ENCODE results near the gene GSTP1.

The GSTP1 gene

DNA sequence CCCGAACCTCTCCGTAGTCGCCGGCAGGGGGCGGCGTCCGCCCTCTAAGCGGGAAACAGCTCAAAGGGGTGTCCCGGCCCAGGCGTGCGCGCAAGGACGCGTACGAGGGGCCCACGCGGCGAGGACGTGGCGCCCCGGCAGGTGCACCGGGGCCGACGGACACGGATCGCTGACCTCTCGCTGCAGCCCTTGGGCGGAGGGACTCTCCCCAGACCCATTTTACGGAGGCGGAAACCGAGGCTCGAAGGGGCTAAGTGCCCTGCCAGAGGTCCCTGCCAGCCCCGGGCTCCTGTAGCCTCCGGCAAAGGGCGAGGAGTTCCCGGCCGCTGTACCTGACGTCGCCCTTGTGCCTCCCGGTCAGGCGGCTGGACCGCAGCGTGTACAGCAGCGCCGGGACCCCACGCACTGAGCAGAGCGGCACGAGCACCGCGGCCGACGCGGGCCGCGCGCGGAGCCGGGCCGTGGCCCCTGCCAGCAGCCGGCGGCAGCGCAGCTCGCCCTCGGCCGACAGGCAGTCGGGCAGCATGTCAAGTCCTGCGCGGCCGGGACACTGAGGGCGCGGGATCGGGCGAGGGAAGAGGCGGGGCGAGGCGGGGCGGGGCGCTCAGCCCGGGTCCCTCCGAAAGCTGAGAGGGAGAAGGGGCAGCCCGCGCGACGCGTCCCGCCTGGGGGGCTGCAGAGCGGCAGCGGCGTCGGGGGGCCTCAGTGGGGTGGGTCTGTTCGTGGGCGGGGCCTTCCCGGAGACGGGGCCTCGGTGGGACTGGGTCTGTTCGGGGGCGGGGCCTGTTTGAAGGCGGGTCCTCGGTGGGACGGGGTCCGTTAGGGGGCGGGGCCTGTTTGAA lies 46.0 kb downstream of the GSTP1 start, which contains the start of gene NUDT8:
NUDT8 (minus strand) TSS at position 552 of the 842 bp plus-strand sequence; CDS start at position 526, 26 bp downstream.
- FAIRE-seq (no peak), DNase-seq (ENCODE audit: low spot score) (peak; percentile 48)

DNA sequence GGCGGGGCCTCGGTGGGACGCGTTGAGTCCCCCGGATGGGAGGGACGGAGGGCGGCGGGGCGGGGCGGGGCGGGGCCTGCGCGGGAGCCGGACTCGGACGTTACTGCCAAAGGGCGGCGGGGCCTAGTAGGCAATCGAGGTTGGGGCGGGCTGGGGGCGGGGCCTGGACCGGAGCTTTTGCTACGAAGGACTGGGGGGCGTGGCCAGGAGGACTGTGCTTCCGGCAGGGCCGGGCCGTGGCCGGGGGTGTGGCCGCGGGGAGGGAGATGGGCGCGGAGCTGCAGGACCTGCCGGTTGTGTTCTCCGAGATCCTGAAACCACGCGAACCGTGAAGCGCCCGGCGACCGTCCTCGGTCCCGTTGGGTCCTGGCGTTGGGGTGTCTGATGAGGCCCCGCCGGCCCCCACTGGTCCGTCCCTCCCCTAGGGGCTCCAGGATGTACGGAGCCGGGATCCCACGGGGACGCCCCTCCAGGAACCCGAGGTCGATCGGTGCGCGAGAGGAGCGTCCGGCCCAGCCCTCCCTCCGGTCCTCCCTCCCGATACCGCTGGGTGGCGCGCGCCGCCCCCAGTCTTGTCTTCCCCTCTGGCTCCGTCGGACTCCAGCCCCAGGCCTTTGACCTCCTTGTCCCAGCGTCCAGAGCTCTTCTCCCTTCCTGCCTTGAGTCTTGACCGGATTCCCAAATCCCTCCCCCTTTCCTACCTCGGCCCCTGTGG lies 46.8 kb downstream of the GSTP1 start:
- peak; percentile 92 for DNase-seq (ENCODE audit: low spot score)
- no peak for FAIRE-seq

DNA sequence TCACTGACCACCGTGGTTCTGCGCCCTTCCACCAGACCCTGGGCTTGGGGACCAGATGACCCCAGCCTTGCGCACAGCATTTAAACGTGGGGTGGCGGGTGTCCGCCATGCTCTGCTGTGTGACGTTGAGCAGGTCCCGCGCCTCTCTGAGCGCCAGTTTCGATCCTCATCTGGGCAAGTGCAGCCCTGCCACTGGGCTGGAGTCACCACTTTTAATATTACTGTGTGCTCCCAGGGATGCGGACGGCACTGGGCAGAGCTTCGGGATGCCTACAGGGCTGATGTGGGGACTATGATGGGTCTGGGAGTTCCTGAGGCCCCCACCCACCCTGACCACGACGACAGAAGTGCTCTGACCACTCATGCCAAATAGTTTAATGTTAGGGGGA lies 47.3 kb downstream of the GSTP1 start:
- no peak for DNase-seq (ENCODE audit: low spot score)
- no peak for FAIRE-seq

GRCh38 chr11:67631411-67631810 lies 47.8 kb downstream of the GSTP1 start:
- FAIRE-seq (no peak), DNase-seq (ENCODE audit: low spot score) (no peak)

GRCh38 chr11:67631853-67632174 lies 48.2 kb downstream of the GSTP1 start:
- FAIRE-seq (no peak), DNase-seq (ENCODE audit: low spot score) (no peak)

GRCh38 chr11:67632175-67632981 lies 48.8 kb downstream of the GSTP1 start:
- FAIRE-seq, result no peak
- no peak for DNase-seq (ENCODE audit: low spot score)

DNA sequence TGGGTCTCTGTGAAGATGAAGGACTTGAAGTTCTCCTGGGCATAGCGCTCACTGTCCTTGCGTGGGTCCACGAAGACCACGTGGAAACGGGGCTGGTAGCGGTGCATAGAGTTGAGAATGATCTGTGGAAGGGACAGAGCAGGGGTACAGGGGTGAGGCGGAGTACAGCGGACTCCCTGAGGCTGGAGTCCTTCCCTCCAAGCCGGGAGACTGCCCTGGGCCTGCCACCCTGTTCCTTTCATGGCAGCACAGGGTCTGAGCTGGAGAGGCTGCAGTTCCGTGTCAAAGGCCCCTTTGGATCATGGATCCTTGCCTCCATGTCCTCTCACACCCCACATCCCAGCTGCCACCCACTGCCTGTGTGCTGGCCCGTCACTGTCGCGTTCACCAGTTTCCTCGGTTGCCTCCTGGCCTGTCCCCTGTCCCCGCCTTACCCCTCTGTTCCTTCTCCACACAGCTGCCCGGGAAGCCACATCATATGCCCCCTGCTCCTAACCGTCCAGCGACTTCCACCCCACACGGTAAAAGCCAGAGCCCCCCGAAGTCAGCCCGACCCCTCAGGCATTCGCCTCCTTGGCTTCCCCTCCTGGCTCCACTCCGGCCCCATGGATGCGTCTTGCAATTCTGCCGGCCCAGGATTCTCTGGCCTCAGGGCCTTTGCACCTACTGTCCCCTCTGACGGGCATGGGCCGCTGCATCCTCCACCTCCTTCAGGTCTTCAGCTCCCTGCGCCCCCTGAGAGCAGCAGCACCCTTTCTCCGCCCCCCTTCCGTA lies 49.6 kb downstream of the GSTP1 start:
- no peak for FAIRE-seq
- no peak for DNase-seq (ENCODE audit: low spot score)

- DNase-seq (ENCODE audit: low spot score) (no peak), FAIRE-seq (no peak)
Measured at GRCh38 chr11:67633758-67634365, 50.2 kb downstream of the GSTP1 start.

DNA sequence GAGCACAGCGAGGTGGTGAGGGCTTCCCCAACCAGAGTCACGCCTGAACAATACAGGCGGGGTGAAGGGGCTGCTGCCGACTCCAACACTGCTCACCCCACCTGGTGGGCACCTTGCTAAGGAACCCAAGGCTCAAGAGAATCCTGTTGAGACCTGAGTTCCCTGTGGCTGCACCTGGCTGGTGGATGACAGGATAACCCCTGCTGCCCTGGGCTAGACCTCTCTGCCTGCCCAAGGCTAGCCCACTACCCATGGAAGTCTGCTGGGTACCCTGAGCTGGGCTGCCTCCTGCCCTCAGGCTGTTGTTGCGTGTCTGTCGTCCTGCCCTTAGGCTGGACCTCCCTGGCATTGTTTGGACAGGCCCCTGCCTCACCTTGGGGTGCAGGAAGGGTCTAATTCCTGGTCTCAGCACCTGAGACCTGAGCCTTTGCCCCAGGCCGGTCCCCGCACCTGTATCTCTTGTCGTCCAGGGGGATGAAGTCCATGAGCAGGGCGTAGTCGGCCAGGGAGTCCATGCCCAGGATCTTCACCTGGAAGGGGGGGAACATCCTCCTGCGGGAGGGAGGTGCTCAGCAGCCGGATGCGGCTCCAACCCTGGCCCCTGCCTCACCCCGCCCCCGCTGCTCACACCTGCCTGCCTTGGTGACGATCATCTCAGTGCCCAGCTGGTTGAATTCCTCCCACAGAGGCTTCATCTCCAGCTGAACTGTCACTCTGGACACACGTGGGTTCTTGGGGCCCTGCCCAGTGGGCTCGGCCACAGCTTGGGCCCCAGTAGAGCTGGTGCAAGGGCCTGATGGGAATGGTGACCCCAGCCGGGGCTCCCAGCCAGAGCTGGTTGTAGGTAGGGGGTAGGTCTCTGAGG lies 51.0 kb downstream of the GSTP1 start:
- no peak for DNase-seq (ENCODE audit: low spot score)

DNA sequence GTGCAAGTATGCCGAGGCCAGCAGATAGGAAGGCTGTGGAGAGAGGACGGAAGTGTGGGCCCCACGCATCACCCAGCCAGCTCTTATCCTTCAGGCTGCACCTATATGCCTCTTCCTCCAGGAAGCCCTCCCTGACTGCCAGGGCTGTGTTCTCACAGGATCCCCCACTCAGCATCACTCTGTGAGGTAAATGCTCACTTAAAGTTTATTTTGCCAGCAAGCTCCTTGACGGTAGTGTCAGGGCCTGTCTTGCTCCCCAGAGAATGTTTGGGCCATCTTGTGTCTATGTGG lies 51.6 kb downstream of the GSTP1 start:
- no peak for FAIRE-seq
- no peak for DNase-seq (ENCODE audit: low spot score)

More for the DNA sequence above, 51.0 kb downstream of the GSTP1 start:
- FAIRE-seq, result no peak

All from RCC 7860 (cell line).